PC-3 (cell line): ENCODE results near the gene PSRC1. TPM values are rescaled to one million over a fixed set of nuclear protein-coding genes. Genes with fewer than 3 reads are reported as not detected.
A peak's percentile ranks its signal among the peaks of the same experiment; 100 is the strongest.

Experiments
- ATAC-seq: fragments of 200-7000 bp; cut with Tn5 transposase; 2 replicates; pipeline ENCODE4 v1.9.1; 2020; ENCODE audit warnings: mild to moderate bottlenecking, moderate library complexity
- BruUV-seq: library from RNA; stranded (reverse); fragments of 400-500 nt; replicated peaks from 2 replicates; lab custom pipeline; 2021; lab: Mats Ljungman, UMichigan
- CTCF ChIA-PET: fragments of 300-600 bp; sonication (Branson Sonifier 250); formaldehyde crosslinking; loops from one replicate; lab custom pipeline; 2022; ENCODE audit warnings: antibody characterized with exemption; lab: Charles Lee
- POLR2A ChIA-PET: fragments of 300-600 bp; sonication (Branson Sonifier 250); formaldehyde crosslinking; loops from one replicate; lab custom pipeline; 2022; ENCODE audit warnings: antibody characterized with exemption; ENCODE audit not compliant: unreplicated experiment; lab: Charles Lee
- DNase-seq: peaks from one replicate; pipeline ENCODE4 v3.0.0-alpha.2; 2015
- H2AFZ ChIP-seq: fragments of 300-600 bp; sonication (generic); 2 replicates; pipeline ENCODE4 v1.6.0; 2016; ENCODE audit warnings: antibody characterized with exemption, low read length
- H3F3A ChIP-seq: fragments of 300-600 bp; sonication (generic); one replicate; pipeline ENCODE4 v1.6.0; 2017; ENCODE audit warnings: antibody characterized with exemption, low read length, control low read depth, mild to moderate bottlenecking; ENCODE audit not compliant: unreplicated experiment
- H3K27ac ChIP-seq: fragments of 300-600 bp; sonication (generic); 2 replicates; pipeline ENCODE4 v1.5.1; 2016; ENCODE audit warnings: mild to moderate bottlenecking, low read length
- H3K27me3 ChIP-seq: fragments of 300-600 bp; sonication (generic); 2 replicates; pipeline ENCODE4 v1.6.1; 2016; ENCODE audit warnings: low read length, mixed read lengths
- H3K36me3 ChIP-seq: fragments of 300-600 bp; sonication (generic); 2 replicates; pipeline ENCODE4 v1.6.1; 2016; ENCODE audit warnings: low read depth, mixed run types, low read length, mixed read lengths
- H3K4me1 ChIP-seq: fragments of 300-600 bp; sonication (generic); 2 replicates; pipeline ENCODE4 v1.5.1; 2016; ENCODE audit warnings: low read length; ENCODE audit not compliant: insufficient read depth
- H3K4me2 ChIP-seq: fragments of 300-600 bp; sonication (generic); 2 replicates; pipeline ENCODE4 v1.6.0; 2016; ENCODE audit warnings: low read length
- H3K4me3 ChIP-seq: fragments of 300-600 bp; sonication (generic); 2 replicates; pipeline ENCODE4 v1.5.1; 2016; ENCODE audit warnings: mild to moderate bottlenecking, low read length, mixed read lengths
- H3K79me2 ChIP-seq: fragments of 300-600 bp; sonication (generic); 2 replicates; pipeline ENCODE4 v1.6.1; 2017; ENCODE audit warnings: low read length, mixed read lengths
- H3K9ac ChIP-seq: fragments of 300-600 bp; sonication (generic); 2 replicates; pipeline ENCODE4 v1.6.0; 2016; ENCODE audit warnings: mild to moderate bottlenecking, low read length
- H3K9me2 ChIP-seq: fragments of 300-600 bp; sonication (generic); replicated peaks from 2 replicates; pipeline ENCODE4 v1.6.1; 2016; ENCODE audit warnings: mixed run types, low read length, mixed read lengths
- H3K9me3 ChIP-seq: fragments of 300-600 bp; sonication (generic); 2 replicates; pipeline ENCODE4 v1.6.1; 2016; ENCODE audit warnings: low read length, mixed read lengths
- H4K20me1 ChIP-seq: fragments of 300-600 bp; sonication (generic); 2 replicates; pipeline ENCODE4 v1.6.1; 2016; ENCODE audit warnings: low read length, mixed read lengths
- CTCF ChIP-seq: fragments of 300-600 bp; sonication (generic); conservative IDR thresholded peaks from 2 replicates; pipeline ENCODE4 v1.5.1; 2017; ENCODE audit warnings: antibody characterized with exemption, low read depth, mild to moderate bottlenecking, low read length
- EZH2 ChIP-seq: fragments of 300-600 bp; sonication (generic); IDR thresholded peaks from one replicate; pipeline ENCODE4 v1.6.1; 2017; ENCODE audit warnings: antibody characterized with exemption, mild to moderate bottlenecking, low read length; ENCODE audit not compliant: unreplicated experiment
- EZH2phosphoT487 ChIP-seq: fragments of 300-600 bp; sonication (generic); IDR thresholded peaks from 2 replicates; pipeline ENCODE4 v1.6.1; 2018; ENCODE audit warnings: mild to moderate bottlenecking, antibody characterized with exemption, low read length, borderline replicate concordance
- intact Hi-C: fragments of 100-400 bp; cut with micrococcal nuclease; formaldehyde crosslinking; loops from 2 replicates; pipeline ENCODE4 v1.9.0; 2023
- total RNA-seq: library from RNA; depleted of rRNA; stranded (reverse); fragments of >200 nt; gene quantifications from 2 replicates; pipeline ENCODE4 v1.2.3, GENCODE V29; 2014

PSRC1 gene
- total RNA-seq, 1 experiment from 2014 or later, result 33.8 TPM

- H3K9me3 ChIP-seq, result no peaks in the 10 kb centered on the region
- intact Hi-C loops, result no loop called here
- no peaks in the 10 kb centered on the region for H3F3A ChIP-seq
- no peak for ATAC-seq
- no peak overlapping the region for H3K4me2 ChIP-seq
- no peaks in the 10 kb centered on the region for H3K27me3 ChIP-seq
- no peaks in the 10 kb centered on the region for H3K9me2 ChIP-seq
- peaks cover 10% of the 10 kb centered on the region for H3K4me1 ChIP-seq
- no peak overlapping the region for H3K4me3 ChIP-seq
- H4K20me1 ChIP-seq, result no peaks in the 10 kb centered on the region
- no peaks in the 10 kb centered on the region for H3K79me2 ChIP-seq
- POLR2A ChIA-PET, result no interaction called here
- no peak for DNase-seq
- CTCF ChIA-PET, result no interaction called here
- no peak overlapping the region for H3K27ac ChIP-seq
- H3K36me3 ChIP-seq, result no peaks in the 10 kb centered on the region
- no peak overlapping the region for H3K9ac ChIP-seq
- TF ChIP-seq CTCF (no peak), EZH2phosphoT487 (no peak), EZH2 (no peak)
- no peak overlapping the region for H2AFZ ChIP-seq
- no TSS peak for BruUV-seq
These were observed 17.9 kb downstream of the PSRC1 start for GRCh38 chr1:109265016-109265415.

GRCh38 chr1:109264379-109264755, 18.6 kb downstream of the PSRC1 start:
- BruUV-seq, result no TSS peak
- H3K9me2 ChIP-seq, result no peaks in the 10 kb centered on the region
- no peaks in the 10 kb centered on the region for H3F3A ChIP-seq
- H3K79me2 ChIP-seq, result no peaks in the 10 kb centered on the region
- H3K4me1 ChIP-seq, result peaks cover 10% of the 10 kb centered on the region
- no peak overlapping the region for H3K27ac ChIP-seq
- ChIA-PET POLR2A (no interaction called here), CTCF (interaction anchor here (0.7 to 1.2 kb wide), 3 partner anchors 25 to 134 kb away, joined by 3 to 4 read pairs (median 3); partner anchors contain the start of gene SORT1)
- H3K9ac ChIP-seq, result no peak overlapping the region
- no peak overlapping the region for H3K4me3 ChIP-seq
- H3K4me2 ChIP-seq, result no peak overlapping the region
- intact Hi-C loops, result no loop called here
- H3K36me3 ChIP-seq, result no peaks in the 10 kb centered on the region
- H3K9me3 ChIP-seq, result no peaks in the 10 kb centered on the region
- H2AFZ ChIP-seq, result no peak overlapping the region
- no peaks in the 10 kb centered on the region for H3K27me3 ChIP-seq
- TF ChIP-seq CTCF (no peak), EZH2 (no peak), EZH2phosphoT487 (no peak)
- no peak for ATAC-seq
- no peaks in the 10 kb centered on the region for H4K20me1 ChIP-seq
- no peak for DNase-seq

GRCh38 chr1:109263597-109264378, 19.2 kb downstream of the PSRC1 start:
- ATAC-seq (peak; percentile 98), DNase-seq (peak; percentile 94)
- H3K9me2 ChIP-seq, result no peaks in the 10 kb centered on the region
- no peak overlapping the region for H3K27ac ChIP-seq
- no peaks in the 10 kb centered on the region for H3F3A ChIP-seq
- CTCF ChIA-PET, result interaction anchor here (0.7 to 1.2 kb wide), 3 partner anchors 24 to 134 kb away, joined by 3 to 4 read pairs (median 3); partner anchors contain the start of gene SORT1
- POLR2A ChIA-PET, result no interaction called here
- no peak overlapping the region for H3K4me2 ChIP-seq
- H3K9ac ChIP-seq, result no peak overlapping the region
- H3K27me3 ChIP-seq, result no peaks in the 10 kb centered on the region
- intact Hi-C loops, result loop anchor here (1.0 kb wide), 3 partner anchors 11 to 174 kb away; no protein-coding TSS in a partner anchor
- BruUV-seq, result no TSS peak
- no peak overlapping the region for H2AFZ ChIP-seq
- TF ChIP-seq EZH2, result no peak
- peak; percentile 98 for TF ChIP-seq CTCF
- no peaks in the 10 kb centered on the region for H3K36me3 ChIP-seq
- no peaks in the 10 kb centered on the region for H3K79me2 ChIP-seq
- H3K4me3 ChIP-seq, result no peak overlapping the region
- H4K20me1 ChIP-seq, result no peaks in the 10 kb centered on the region
- peaks cover 10% of the 10 kb centered on the region for H3K4me1 ChIP-seq
- no peaks in the 10 kb centered on the region for H3K9me3 ChIP-seq
